ENCODE results near the gene TSR3. TPM values are rescaled to one million over a fixed set of nuclear protein-coding genes. Genes with fewer than 3 reads are reported as not detected.

TSR3 gene
- total RNA-seq, 1 donor from 2014 or later: 43.7 TPM

- no peak for DNase-seq (ENCODE audit: low spot score in 2 of 2, unreplicated experiment in 2 of 2)
- H3K4me3 Mint-ChIP-seq: peak overlapping the region; percentile 86
- H3K27me3 Mint-ChIP-seq (ENCODE audit: low read depth): no peaks in the 10 kb centered on the region
- no peaks in the 10 kb centered on the region for H3K9me3 Mint-ChIP-seq
- no peaks in the 10 kb centered on the region for H3K36me3 Mint-ChIP-seq
- peaks cover 28% of the 10 kb centered on the region for H3K4me1 Mint-ChIP-seq
- TF ChIP-seq CTCF (IDR thresholded peaks at IDR 0.05; ENCODE audit: unreplicated experiment): no peak
- H3K27ac Mint-ChIP-seq: peak overlapping the region; percentile 40
Observed at GRCh38 chr16:1308036-1308976, 43.4 kb downstream of the TSR3 start.

DNA sequence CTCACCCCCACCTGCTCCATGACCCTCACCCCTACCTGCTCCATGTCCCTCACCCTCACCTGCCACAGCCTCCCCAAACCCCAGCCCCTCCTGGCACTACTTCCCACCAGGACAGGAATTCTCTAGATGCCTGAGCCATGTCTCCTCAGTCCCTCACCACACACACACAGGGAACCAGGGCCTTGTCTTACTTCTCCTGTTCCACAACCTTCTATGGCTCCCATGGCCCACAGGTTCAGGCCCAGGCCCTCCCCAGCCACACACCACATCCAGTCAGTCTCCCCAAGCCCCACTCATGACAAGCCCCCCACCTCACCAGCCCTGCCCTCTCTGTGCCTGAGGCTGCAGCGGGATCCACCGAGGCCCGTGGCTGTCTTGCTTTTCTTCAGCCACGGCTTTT, 45.3 kb downstream of the TSR3 start:
- Mint-ChIP-seq H3K27me3 (ENCODE audit: low read depth) (peaks cover 8% of the 10 kb centered on the region), H3K36me3 (no peaks in the 10 kb centered on the region), H3K27ac (peak overlapping the region; percentile 12), H3K4me1 (peaks cover 23% of the 10 kb centered on the region), H3K4me3 (peak overlapping the region; percentile 38), H3K9me3 (no peaks in the 10 kb centered on the region)
- DNase-seq (ENCODE audit: low spot score in 2 of 2, unreplicated experiment in 2 of 2): no peak
- no peak for TF ChIP-seq CTCF (IDR thresholded peaks at IDR 0.05; ENCODE audit: unreplicated experiment)

DNA sequence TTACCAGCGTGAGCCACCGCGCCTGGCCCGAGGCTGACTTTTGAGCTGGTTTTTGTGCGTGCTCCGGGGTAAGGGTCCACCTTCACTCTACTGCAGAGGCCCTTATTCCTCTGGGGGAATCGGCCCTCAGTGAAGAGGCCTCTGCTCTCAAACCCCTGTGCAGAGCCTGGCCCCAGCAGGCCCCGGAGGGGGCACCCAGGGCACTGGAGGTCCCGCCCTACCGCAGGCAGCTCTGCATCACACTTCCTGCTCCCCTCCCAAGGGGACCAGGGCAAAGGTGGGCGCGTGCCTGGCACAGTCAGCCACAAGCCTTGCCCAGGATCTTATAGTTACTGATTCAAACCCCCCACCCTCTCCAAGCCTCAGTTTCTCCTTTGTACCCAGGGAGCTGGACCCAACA, 45.9 kb downstream of the TSR3 start:
- no peaks in the 10 kb centered on the region for H3K36me3 Mint-ChIP-seq
- peaks cover 8% of the 10 kb centered on the region for H3K27me3 Mint-ChIP-seq (ENCODE audit: low read depth)
- no peak overlapping the region for H3K27ac Mint-ChIP-seq
- no peak for TF ChIP-seq CTCF (IDR thresholded peaks at IDR 0.05; ENCODE audit: unreplicated experiment)
- H3K9me3 Mint-ChIP-seq: no peaks in the 10 kb centered on the region
- H3K4me3 Mint-ChIP-seq: no peak overlapping the region
- peaks cover 19% of the 10 kb centered on the region for H3K4me1 Mint-ChIP-seq
- no peak for DNase-seq (ENCODE audit: low spot score in 2 of 2, unreplicated experiment in 2 of 2)

DNA sequence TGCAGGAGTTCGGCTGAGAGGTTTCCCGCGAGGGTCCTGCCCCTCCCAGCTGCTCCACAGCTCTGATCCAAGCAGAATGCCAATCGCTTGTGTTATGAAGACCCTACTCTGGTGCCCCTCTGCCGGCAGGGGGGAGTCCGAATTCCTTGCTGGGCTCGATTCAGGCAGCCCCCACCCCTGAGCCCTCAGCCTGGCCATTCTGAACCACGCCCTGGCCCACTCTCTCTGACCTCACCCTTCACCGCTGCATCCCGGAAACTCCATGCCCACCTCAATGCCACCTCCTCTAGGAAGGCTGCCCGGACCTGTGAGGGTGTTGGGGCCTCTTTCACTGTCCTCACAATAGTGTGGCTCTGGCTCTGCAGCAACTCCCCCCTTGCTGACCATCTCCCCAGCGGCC, 50.1 kb downstream of the TSR3 start:
- peaks cover 18% of the 10 kb centered on the region for H3K27me3 Mint-ChIP-seq (ENCODE audit: low read depth)

GRCh38 chr16:1300664-1301476, 50.8 kb downstream of the TSR3 start:
- H3K4me1 Mint-ChIP-seq: peaks cover 24% of the 10 kb centered on the region
- no peak overlapping the region for H3K4me3 Mint-ChIP-seq
- H3K27ac Mint-ChIP-seq: no peak overlapping the region
- peaks cover 18% of the 10 kb centered on the region for H3K27me3 Mint-ChIP-seq (ENCODE audit: low read depth)
- peak; percentile 84 for TF ChIP-seq CTCF (IDR thresholded peaks at IDR 0.05; ENCODE audit: unreplicated experiment)
- H3K36me3 Mint-ChIP-seq: no peaks in the 10 kb centered on the region
- DNase-seq (ENCODE audit: low spot score in 2 of 2, unreplicated experiment in 2 of 2): peak in 1 of 2 experiments; percentile 88
- no peaks in the 10 kb centered on the region for H3K9me3 Mint-ChIP-seq

More for the DNA sequence above, 50.1 kb downstream of the TSR3 start:
- no peak overlapping the region for H3K4me3 Mint-ChIP-seq
- H3K27ac Mint-ChIP-seq: no peak overlapping the region
- no peak for DNase-seq (ENCODE audit: low spot score in 2 of 2, unreplicated experiment in 2 of 2)
- peaks cover 24% of the 10 kb centered on the region for H3K4me1 Mint-ChIP-seq
- no peaks in the 10 kb centered on the region for H3K36me3 Mint-ChIP-seq
- H3K9me3 Mint-ChIP-seq: no peaks in the 10 kb centered on the region
- no peak for TF ChIP-seq CTCF (IDR thresholded peaks at IDR 0.05; ENCODE audit: unreplicated experiment)
